CD4-positive, alpha-beta T cell treated with Interleukin-15 for 4 hours (primary cell): ENCODE measurements around the gene LHPP.
A peak's percentile ranks its signal among the peaks of the same experiment; 100 is the strongest.

Source experiments
- DNase-seq: peaks from one replicate; pipeline ENCODE4 v3.0.0-alpha.2; 2020; ENCODE audit warnings: low spot score

The LHPP gene

DNA sequence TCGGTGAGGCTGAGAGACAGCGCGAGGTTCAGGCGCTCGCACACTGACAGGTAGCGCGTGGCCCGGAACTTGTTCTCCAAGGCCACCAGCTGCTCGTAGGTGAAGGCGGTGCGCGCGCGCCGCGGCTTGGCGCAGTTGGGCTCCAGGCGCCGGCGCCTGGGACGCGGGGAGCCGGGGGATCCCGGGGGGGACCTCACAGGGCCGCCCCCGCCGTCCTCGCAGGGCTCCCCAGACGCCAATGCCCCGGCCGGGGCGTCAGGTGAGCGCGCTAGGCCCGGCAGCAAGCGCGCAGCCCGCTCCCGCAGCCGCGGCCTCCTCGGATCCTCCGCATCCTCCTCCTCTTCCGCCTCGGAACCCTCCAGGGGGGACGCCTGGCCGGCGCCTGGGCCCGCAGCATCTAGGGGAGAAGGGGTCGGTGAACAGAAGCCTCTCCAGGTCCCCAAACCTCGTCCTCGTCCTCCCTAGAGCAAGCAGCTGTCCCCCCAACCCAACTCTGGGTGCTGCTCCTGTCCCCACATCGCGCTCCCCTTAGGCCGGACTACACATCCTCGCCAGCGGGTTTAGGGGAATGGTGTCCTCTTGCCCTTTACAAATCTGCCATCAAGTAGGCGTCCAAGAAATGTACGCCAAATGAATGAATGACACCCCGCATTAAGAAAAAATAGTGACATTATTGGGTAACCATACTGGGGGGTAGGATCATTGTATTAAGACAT, 13.7 kb upstream of the LHPP start:
- DNase-seq = no peak

DNA sequence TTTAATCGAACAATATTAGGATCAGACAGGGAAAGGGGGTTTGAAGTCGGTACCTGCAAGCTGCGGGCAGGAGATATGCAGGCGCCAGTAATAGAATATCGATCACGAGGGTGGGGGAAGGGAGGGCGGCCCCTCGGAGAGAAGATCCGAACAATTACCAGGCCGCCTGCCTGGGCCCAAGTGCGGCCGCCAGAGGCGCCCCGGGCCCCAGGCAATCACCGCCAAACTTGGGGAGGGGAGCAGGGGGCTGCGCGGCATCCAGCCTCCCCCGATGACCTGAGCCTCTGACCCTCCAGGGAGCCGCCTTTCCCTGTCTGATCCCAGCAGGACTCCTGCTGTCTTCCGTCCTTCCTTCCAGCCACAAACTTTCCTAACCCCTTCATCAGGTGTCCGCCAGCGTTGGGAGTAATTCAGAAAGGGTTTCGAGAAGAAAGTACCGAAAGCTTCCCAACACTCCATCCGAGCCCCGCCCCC, 12.9 kb upstream of the LHPP start:
- no peak for DNase-seq

- no peak for DNase-seq
Observed at GRCh38 chr10:124449170-124450011, 12.2 kb upstream of the LHPP start.

DNA sequence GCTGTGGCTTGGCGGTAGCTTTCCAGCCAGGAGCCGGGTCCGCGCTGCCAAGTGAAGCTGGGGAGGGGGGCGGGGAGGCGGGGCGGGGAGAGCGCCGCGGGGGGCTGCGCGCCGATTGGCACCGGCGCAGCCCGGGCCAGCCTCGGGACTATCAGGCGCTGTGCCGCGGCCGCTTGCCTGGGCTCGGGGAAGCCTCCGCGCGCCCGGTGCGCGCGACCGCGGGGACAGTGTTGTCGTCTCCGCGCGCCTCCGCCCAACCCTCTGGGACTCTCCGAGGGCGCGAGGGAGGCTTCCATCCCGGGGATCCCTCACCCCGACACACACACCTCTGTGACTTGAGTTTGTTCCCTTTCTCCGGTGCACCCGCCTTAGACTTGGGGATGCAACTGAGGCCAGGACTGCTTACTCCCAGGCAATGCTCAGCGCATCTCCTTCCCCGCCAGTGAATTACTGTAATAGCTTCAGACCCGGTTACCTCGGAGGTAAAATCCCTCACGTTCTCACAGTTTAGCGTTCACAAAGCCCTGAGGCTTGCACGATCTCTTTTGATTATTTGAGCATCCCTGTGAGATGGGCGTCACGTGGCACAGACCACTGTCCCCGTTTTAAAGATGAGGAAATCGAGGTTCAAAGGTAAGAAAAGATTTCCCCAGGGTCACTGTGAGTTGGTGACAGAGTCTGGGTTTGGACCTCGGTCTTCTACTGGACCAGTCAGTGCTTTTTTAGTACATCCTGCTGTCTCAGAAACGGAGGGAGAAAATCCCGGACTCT, 11.4 kb upstream of the LHPP start, which contains the start of gene NKX1-2:
Gene NKX1-2, minus strand, starts transcription at position 24 of the 771 bp plus-strand sequence. CDS start 92 bp downstream, outside the sequence.
- no peak for DNase-seq

DNA sequence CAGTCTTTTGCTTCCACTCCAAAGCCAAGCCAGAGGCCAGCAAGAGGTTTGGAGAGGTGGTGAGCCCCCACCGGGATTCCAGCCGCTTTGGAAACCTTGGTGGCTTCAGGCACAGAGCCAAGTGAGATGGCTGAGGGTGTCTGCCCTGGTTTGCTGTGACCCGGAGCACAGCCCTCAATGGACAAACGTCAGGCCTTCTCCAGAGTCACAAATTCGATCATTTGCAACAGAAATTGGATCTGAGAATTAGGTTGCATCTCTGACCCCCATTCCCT, 10.9 kb upstream of the LHPP start:
- DNase-seq = no peak

DNA sequence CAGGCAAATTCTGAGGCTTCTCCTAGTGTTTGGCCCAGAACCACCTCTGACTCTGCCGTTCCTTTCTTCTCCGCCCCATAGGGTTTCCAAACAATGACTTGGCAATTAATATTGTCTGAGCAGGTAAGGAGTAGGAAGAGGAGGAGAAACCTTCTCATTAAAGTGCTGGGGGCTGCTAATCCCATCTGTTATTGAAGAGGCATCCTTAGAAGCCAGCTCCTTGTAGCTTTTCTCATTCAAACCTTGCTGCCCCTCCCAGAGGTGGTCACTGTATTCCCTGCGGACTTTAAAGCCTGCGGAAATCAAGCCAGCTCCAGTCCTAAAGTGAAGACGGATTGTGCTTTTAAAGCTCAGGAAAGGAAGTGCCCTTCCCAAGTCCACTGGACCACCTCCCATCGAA, 10.3 kb upstream of the LHPP start:
- no peak for DNase-seq

DNA sequence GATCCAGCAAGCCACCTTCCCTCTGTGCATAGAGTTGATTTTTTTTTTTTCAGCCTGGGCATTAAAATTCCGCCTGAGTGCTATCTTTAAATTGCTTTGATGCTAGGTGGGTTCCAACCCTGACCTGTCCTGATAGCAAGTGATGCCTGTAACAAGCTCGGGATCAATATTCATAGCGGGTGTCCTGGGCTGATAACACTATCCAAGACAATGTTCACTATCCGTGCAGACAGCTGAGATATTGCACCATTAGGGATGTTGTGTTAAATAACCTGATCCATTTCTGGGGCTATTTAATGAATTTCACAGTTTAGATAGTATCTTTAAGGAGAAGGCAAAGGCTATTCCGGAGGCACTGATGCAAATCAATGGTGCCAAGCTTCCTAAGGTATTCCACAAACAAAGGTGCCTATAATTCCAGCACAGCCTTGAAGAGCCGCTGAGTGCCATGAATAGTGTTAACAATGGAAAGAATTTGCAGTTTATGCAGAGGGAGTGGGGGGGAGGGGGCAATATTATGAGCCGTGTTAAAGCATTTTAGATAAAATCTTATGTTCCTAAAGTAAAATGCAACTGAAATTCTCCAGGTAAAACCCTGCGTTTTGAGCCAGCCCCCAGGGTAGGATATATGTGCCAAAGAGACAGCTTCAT, 7.5 kb upstream of the LHPP start:
- no peak for DNase-seq

DNA sequence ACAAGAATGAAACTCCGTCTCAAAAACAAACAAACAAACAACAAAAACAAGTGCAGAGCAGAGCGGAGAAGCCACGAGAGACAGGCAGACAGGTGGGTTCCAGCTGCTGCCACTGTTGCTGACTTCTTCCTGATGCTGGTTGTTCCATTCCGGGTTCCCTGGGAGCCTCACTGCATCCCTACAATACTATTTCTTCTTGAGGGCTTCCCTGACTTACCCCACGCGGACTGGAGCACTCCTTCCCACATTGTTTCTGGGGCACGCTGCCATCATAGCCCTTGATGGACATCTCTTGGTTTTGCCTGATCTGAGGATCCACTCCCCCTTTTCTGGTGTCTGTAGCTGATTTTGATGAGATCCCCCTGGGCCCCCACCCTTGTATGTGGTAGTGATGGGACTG, 6.2 kb upstream of the LHPP start:
- no peak for DNase-seq

DNA sequence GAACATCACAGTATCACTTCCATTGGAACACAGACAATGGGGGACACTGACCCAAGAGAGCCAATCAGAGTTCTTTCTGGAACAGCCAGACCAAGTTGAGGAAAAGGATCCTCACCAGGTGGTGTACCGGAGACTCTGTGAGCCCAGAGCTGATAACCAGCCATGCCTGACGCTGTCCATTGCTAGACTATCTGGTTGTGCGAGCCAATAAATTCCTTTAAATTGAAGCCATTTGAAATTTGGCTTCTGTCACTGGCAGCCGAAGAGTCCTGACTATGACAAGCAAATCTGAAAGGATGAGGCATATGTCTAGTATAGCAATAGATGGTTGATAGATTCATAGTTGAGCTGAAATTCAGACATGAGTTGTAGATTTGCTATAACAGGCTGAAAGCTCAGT, 3.1 kb upstream of the LHPP start:
- no peak for DNase-seq

DNA sequence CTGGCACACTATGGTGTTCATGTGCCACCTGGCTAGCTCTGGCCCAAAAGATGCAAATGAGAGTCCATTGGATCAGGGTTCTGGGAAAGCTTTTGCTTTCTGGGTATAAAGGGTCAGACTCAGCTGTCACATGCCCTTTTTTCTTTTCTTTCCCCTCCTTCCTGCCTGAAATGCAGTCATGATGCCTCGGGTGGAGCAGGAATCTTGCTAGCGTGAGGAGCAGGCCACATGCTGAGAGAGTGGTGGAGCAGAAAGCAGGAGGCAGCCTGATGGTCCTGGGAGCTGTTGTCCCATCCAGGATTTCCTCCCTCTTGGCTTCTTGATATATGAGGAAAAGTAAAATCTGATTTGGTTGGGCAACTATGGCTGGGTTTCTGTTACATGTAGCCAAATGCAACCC, 2.7 kb upstream of the LHPP start:
- DNase-seq = no peak

- no peak for DNase-seq
Observed at GRCh38 chr10:124459395-124459794, 2.2 kb upstream of the LHPP start.

- no peak for DNase-seq
Observed at GRCh38 chr10:124460144-124460543, 1.5 kb upstream of the LHPP start.

- no peak for DNase-seq
Observed at GRCh38 chr10:124462348-124462695, 699 bp downstream of the LHPP start.

DNA sequence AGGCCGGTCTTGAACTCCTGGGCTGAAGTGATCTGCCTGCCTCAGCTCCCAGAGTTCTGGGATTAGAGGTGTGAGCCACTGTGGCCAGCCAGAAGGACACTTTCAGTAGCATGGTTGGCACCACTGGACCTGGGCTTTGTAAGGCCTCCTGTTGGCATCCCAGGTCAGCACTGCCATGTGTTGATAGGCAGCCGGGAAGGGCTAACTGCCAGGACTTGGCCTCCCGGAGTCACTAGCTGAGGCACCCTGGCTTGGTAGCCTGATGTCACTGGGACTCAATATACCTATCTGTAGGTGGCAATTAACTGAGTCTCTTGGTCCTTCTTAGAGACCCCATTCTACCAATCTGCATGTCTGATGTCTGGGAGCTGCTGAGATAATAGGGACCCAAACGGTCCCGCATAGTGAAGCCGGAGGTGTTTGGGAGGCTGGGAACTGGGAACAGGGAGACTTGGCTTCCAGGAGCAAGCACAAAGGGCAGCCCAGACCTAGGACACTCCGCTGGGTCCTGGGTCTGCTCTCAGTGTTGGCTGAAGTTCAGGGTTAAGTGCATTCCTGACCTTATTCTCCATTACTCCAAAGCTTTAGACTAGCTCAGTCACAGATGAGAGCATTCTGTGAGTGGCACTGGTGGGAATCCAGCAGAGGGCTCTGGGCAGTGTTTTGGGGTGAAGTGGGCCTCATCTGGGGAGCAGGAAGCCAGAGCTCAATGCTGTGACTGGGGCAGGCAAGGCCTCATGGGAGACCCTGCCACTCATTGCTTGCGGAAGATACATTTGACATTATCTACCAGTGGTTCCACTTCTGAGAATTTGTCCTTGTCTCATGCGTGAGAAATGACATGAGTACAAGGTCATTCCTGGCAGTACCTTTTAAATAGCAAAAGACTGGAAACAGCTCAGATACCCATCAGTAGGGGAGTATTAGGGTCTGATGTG, 2.7 kb downstream of the LHPP start:
- no peak for DNase-seq

GRCh38 chr10:124465003-124465776, 3.6 kb downstream of the LHPP start:
- peak; percentile 11 for DNase-seq

- DNase-seq = no peak
Observed at GRCh38 chr10:124465777-124466488, 4.3 kb downstream of the LHPP start.

DNA sequence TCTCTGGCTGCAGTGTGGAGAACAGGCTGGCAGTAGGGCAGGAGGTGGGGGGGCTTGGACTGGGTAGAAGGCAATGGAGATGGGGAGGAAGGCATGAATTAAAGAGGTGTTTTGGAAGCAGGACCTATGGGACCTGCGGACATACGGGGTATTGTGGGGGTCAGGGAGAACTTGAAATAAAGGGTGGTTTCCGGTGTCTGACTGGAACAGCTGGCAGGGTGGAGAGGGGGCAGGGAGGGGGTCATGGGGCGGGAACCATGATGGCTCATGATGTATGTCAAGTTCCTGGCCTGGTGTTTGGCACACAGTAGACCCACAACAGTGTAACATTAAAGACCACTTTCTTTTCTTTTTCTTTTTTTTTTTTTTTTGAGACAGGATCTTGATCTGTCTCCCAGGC, 5.5 kb downstream of the LHPP start:
- no peak for DNase-seq

- DNase-seq = no peak
Observed at GRCh38 chr10:124468624-124469023, 7.0 kb downstream of the LHPP start.

GRCh38 chr10:124469956-124470484, 8.4 kb downstream of the LHPP start:
- no peak for DNase-seq
